ENCODE measurements around the gene TK2.
"Not testable (repeated sequence)": the region's sequence is repeated elsewhere in the genome, so short reads cannot be mapped to it uniquely, and the experiment has no call there.

TK2 gene
- 9.5 to 64.8 (median 43.9) reads per million in 18 experiments for total RNA-seq

- DNase-seq: peak; percentile 65 to 83
Observed at GRCh38 chr16:66549284-66550131, at the start of gene TK2. Gene TK2 (minus strand): TSS chr16:66550122. CDS start chr16:66550061, 61 bp downstream.

- DNase-seq: peak; percentile 47 to 60
Observed at GRCh38 chr16:66598111-66598510, 48.2 kb upstream of the TK2 start.

- DNase-seq: no peak
Observed at GRCh38 chr16:66596986-66597848, 47.3 kb upstream of the TK2 start.

- not testable (repeated sequence) for DNase-seq
Observed at GRCh38 chr16:66596559-66596958, 46.6 kb upstream of the TK2 start.

GRCh38 chr16:66594739-66595138 is 44.8 kb upstream of the TK2 start:
- DNase-seq: peak; percentile 70 to 81

GRCh38 chr16:66592814-66593213 is 42.9 kb upstream of the TK2 start:
- DNase-seq: no peak

- DNase-seq: no peak
Observed at GRCh38 chr16:66592241-66592640, 42.3 kb upstream of the TK2 start.

GRCh38 chr16:66591018-66591417 is 41.1 kb upstream of the TK2 start:
- no peak for DNase-seq

- no peak for DNase-seq
Observed at GRCh38 chr16:66590322-66590721, 40.4 kb upstream of the TK2 start.

GRCh38 chr16:66588981-66589713 is 39.2 kb upstream of the TK2 start:
- peak; percentile 77 to 84 for DNase-seq

GRCh38 chr16:66587881-66588600 is 38.1 kb upstream of the TK2 start:
- DNase-seq: no peak

GRCh38 chr16:66585481-66586239 is 35.7 kb upstream of the TK2 start:
- DNase-seq: peak; percentile 36 to 48

- DNase-seq: peak; percentile 71 to 75
Observed at GRCh38 chr16:66581246-66581952, 31.5 kb upstream of the TK2 start.

- no peak for DNase-seq
Observed at GRCh38 chr16:66580605-66581209, 30.8 kb upstream of the TK2 start.

GRCh38 chr16:66578651-66579531 is 29.0 kb upstream of the TK2 start, which contains the start of gene CMTM2:
Gene CMTM2 (plus strand): TSS chr16:66579463. CDS start chr16:66579608, 145 bp downstream.
- no peak for DNase-seq

- DNase-seq: no peak
Observed at GRCh38 chr16:66576296-66576695, 26.4 kb upstream of the TK2 start.

- no peak for DNase-seq
Observed at GRCh38 chr16:66575060-66575459, 25.1 kb upstream of the TK2 start.

- DNase-seq: no peak
Observed at GRCh38 chr16:66574531-66574930, 24.6 kb upstream of the TK2 start.

GRCh38 chr16:66574081-66574480 is 24.2 kb upstream of the TK2 start:
- peak; percentile 49 to 65 for DNase-seq
